HG03060 (cell line): Measurements from ENCODE around the gene SPECC1L.

Experiments
- ATAC-seq: cut with Tn5 transposase; IDR thresholded peaks from one replicate; pipeline ENCODE4 v1.9.1; 2021; ENCODE audit warnings: low read depth, moderate number of reproducible peaks; ENCODE audit not compliant: unreplicated experiment

The SPECC1L gene

DNA sequence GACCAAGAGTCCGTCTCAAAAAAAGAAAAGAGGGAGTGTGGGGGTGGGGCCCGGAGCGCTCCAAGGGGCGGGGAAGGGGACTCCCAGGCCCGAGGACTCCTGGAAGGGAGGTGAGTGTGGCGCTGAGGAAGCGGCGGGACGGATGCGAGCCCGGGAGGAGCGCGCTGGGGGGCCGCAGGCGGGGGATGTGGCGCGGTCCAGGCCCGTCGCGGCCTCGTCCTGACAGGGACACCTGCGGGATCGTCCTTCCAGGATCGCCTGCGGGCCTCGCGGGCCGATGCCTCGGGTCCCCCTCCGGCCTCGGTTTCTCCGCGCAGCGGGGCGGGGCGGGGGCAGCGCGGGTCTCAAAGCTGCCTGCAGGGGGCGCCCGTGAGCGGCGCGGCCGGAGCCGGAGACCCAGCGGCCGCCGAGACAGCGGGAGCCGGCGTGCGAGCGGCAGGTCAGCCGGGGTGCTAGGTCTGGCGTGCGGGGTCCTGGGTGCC is 152.9 kb downstream of the SPECC1L start:
- no peak for ATAC-seq

GRCh38 chr22:24424001-24424900 is 153.6 kb downstream of the SPECC1L start:
- ATAC-seq, result no peak

DNA sequence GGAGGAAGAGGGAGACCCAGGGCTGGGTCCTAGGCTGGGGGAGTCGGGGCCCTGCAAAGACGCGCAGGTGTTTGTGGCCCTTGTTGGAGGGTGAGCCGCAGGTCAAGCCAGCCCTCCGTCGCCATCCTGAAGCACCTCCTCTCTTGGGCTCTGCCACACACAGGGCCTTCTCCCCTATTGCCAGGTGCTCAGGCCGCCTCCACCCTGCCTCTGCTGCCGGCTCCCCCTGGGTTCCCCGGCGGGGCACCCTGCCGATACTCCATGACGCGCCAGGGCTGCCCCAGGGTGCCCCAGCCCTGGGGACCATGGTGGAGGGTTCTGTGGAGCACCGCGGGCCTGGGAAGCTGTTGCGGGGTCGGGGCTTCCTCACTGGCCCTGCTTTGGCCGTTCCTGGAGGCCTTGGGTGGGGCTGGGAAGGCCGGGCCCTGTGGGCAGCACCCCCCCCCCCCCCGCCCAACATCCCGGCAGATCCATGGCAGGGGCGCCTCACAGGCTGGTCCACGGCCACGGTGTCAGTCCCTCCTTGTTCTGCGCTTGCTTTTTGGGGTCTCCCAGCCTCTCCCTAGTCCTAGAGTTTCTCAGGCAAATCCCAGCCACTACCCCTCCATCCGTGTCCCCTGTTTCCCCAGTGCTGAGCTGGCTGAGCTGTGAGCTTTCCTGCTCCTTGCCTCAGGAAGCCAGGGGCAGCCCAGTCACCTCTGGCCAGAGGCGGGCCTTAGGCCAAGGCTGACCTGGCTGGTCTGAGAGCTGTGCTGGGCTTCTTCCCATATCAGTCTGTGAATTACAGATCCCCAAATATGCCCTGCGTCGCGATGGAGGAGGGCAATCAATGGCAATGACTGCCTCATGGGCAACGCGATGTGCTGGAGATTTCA is 154.5 kb downstream of the SPECC1L start:
- no peak for ATAC-seq

DNA sequence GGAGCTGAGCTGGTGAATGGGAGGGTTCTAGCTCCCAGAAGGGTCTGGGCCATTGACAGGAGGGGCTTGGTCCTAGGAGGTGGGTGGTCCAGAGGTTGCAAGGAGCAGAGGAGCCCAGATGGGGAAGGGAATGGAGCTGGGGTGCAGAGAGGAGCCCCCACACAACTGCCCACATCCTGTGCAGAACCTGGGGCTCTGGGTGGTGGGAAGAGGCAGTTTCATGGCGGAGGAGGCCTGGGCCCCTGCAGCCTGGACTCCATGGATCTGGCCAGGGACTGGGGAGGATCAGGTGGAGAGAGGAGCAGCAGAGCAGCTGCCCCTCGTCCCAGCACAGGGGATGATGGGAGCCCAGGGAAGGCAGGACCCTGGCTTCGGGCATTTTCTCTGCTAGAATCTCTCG is 155.8 kb downstream of the SPECC1L start:
- no peak for ATAC-seq

DNA sequence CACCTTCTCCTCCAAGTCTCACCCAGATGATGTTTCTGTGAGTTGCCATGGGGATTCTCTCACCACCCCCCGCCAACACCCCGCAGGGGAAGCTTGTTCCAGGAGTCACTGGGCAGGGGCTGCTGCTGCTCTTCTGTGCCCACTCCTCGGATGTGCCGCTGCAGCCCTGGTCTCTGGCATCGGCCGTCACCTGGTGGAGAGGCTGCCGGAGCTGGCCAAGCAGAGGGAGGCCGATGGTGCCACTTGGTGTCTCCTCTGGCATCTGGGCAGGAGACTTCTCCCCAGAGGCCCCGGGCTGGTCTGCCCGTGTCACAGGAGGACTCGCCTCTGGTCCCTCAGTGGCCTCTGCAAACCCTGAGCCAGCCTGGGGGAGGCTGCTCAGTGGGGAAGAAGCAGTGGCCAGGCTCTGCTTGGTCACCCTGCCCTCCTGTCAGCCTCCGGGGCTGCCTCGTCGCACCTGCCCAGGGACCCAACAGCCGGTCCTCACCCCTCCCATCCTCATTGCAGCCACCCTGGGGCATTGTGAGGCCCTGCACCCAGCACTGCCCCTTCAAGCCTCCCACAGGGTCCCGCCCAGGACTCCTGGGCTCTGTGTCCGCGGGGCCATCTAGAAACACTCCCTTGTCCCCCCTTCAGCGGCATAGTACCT is 156.3 kb downstream of the SPECC1L start:
- ATAC-seq, result no peak

GRCh38 chr22:24427500-24428164 is 157.0 kb downstream of the SPECC1L start, which contains the start of gene ADORA2A:
TSS of gene ADORA2A (plus strand) at chr22:24427599. CDS start at chr22:24433405, 5,806 bp downstream.
- peak; percentile 59 for ATAC-seq

- no peak for ATAC-seq
Measured at GRCh38 chr22:24428751-24429410, 158.2 kb downstream of the SPECC1L start.

DNA sequence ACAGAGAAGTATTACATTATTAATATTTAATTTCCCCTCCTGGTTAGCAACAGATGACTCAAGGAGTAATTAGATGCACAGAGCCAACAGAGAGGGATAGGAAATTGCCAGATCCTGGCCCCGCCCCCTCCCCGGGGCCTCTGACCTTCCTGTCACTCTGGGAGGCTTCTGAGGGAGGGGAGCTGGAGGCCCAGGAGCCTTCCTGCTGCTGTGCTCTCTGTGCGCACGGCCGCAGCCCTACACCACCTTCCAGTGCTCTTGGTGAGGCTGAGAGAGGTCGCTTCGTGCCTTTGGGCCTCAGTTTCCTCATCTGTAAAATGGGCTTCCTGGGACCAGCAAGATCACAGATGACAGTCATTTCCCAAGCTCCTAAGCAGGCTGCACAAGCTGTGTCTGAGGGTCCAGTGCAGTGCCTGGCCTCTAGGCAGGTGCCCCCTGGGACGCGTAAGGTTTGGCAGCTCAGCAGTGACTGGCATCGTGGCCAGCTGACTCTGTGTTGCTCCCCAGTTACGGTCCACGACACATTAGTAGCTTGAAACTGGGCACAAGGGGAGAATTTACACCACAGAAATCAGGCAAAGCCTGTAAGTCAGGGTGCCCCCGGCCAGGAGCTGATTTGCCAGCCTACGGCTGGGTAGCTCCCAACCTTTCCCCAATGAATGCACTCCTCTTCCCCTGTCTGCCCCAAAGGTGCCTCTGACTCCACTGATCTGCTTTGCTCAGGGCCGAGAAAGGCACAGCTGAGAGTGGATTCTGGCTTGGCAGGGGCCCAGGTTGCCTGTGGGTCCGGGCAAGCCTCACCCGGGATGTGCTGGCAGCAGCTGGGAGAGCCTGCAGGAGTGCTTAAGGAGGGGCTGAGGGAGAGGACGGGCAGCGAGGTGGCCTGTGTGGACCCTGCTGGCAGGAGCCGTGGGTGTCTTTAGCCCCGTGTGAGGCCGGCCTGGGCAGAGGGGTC is 159.1 kb downstream of the SPECC1L start:
- ATAC-seq, result no peak

DNA sequence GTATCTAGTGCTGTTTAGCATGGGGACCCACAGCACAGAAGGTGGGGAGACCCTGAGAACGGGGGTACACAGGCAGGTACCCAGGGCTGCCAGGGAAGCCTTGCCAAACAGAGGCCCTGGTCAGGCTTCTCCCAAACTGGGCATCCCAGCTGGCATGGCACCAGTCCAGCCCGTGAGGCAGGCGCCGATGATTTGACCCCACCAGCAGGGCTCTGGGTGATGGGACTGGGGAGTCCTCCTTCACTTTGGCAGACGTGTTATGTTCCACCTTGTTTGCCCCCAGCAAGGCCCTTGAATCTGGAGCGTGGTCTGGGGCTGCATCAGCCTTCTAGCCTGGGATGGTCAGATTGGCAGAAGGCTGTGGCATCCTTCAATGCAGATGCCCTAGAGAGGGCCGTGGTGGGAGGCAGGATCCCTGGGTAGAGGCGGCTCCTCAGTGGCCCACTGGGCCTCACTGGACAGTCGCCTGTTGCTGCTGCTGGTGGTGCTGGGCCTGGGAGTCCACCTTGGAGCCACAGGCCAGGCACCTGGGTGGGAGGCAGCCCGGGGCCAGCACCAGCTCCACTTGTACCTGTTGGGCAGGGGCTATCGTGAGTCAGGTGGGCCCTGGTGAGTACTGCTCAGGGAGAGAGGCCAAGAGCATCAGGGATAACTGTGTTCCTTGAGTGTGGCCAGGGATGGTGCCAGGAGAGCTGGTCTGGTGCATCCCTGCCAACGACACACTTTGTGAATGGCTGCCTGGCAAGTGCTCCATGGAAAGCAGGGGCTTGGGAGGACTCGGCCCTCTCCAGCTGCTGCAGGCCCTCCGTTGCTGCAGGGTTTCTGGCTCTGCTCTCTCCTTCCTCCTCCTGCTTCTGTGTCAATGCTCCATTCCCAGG is 160.0 kb downstream of the SPECC1L start:
- no peak for ATAC-seq

DNA sequence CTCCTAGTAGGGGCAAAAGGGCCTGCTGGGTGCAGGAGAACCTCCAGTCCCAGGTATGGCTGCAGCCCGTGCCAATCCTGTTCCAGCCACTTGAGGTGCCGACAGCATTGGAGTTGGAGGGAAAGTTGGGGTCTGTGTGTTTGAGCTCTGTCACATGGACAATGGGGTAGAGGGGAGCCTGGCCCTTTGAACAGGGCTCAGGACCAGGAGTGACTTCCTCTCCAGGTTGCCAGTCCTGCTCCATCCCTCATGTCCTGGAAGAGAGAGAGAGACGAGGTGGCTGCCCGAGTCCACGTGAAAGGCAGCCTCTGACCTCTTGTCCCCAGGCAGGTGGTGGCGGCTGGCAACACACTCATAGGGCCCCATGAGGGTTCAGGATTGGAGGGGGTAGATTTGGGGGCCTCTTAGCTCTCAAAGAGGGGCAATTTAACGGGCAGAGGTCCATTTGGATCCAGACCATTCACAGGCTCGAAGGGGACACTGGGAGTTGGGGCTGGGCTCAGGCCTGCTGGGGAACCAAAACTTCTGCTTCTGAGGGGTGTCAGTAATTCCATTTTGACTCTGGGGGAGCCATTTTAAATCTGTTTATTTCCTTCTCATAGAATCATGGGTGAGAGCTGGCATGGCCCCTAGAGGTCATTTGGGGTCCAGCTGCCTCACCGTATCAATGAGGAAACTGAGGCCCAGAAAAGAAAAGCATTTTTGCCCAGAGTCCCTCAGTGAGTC is 160.8 kb downstream of the SPECC1L start:
- ATAC-seq, result no peak

- no peak for ATAC-seq
Measured at GRCh38 chr22:24432059-24432853, 161.6 kb downstream of the SPECC1L start.

GRCh38 chr22:24433001-24433827 is 162.6 kb downstream of the SPECC1L start:
- ATAC-seq, result no peak

- ATAC-seq, result peak; percentile 52
Measured at GRCh38 chr22:24433828-24434470, 163.3 kb downstream of the SPECC1L start.

DNA sequence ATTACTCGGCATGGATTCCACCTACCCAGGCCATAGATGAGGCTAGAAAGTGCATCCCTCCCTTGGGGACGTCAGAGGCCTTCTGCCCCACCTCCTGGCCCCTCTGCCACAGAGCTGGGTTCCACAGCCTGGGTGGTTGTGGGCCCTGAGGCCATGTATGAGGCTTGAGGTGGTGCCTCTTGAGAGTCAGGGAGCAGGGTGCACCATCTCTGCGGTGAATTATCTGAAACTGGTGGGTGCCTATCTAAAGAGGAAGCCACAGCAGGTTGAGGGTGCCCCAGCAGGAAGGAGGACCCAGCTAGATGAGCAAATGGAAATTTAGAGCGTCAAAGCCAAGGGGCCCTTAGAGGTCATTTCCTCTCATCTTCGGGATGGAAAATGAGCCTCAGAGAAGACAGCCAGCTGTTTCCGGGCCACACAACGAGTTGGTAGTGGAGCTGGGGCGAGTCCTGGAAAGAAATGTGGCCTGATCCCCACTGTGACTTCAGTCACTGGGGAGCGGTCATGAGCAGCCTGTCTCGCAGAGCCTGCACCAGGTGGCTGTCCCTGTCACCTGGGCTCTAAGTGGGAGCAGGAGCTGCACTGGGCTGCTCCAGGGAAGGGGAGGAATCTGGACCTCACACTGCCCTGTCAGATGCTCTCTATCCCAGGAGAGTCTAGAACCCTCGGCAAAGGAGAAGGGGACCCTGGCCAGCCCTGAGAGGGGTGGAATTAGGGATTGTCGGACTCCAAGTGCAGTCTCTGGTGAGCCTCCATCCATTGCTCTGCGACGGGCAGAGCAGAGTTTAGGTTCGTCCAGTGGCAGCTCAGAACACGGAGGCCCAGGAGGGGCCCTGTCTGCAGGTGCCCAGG is 164.1 kb downstream of the SPECC1L start:
- ATAC-seq, result peak; percentile 35
